GM23338 (cell line): ENCODE data around the gene MFRP. TPM values are rescaled to one million over a fixed set of nuclear protein-coding genes. Genes with fewer than 3 reads are reported as not detected.

Source experiments
- ATAC-seq: fragments of 200-7000 bp; cut with Tn5 transposase; 3 replicates; pipeline ENCODE4 v1.9.1; 2020
- DNase-seq: peaks from one replicate; pipeline ENCODE4 v3.0.0-alpha.2; 2015; ENCODE audit warnings: low spot score
- H2AFZ ChIP-seq: fragments of 200-600 bp; sonication (generic); 2 replicates; pipeline ENCODE4 v1.8.0; 2016; ENCODE audit warnings: antibody characterized with exemption, mild to moderate bottlenecking, moderate library complexity
- H3F3A ChIP-seq: fragments of 200-600 bp; sonication (generic); replicated peaks from 2 replicates; pipeline ENCODE4 v1.8.0; 2017; ENCODE audit warnings: antibody characterized with exemption, mixed run types, low read depth
- H3K27ac ChIP-seq: fragments of 200-600 bp; sonication (generic); 2 replicates; pipeline ENCODE4 v1.6.1; 2016; ENCODE audit warnings: low read depth
- H3K27me3 ChIP-seq: fragments of 200-600 bp; sonication (generic); 2 replicates; pipeline ENCODE4 v1.8.0; 2016; ENCODE audit warnings: mild to moderate bottlenecking, mixed run types, moderate library complexity; ENCODE audit not compliant: insufficient read depth
- H3K36me3 ChIP-seq: fragments of 200-600 bp; sonication (generic); 2 replicates; pipeline ENCODE4 v1.8.0; 2016; ENCODE audit warnings: mild to moderate bottlenecking; ENCODE audit not compliant: insufficient read depth
- H3K4me1 ChIP-seq: fragments of 200-600 bp; sonication (generic); 2 replicates; pipeline ENCODE4 v1.8.0; 2016; ENCODE audit warnings: mild to moderate bottlenecking, moderate library complexity; ENCODE audit not compliant: insufficient read depth
- H3K4me2 ChIP-seq: fragments of 200-600 bp; sonication (generic); 2 replicates; pipeline ENCODE4 v1.7.1; 2017; ENCODE audit warnings: mixed run types
- H3K4me3 ChIP-seq: fragments of 200-600 bp; sonication (generic); 2 replicates; pipeline ENCODE4 v1.6.1; 2016; ENCODE audit warnings: mixed run types
- H3K79me2 ChIP-seq: fragments of 200-600 bp; sonication (generic); replicated peaks from 2 replicates; pipeline ENCODE4 v1.8.0; 2017; ENCODE audit warnings: mild to moderate bottlenecking; ENCODE audit not compliant: insufficient read depth
- H3K9me2 ChIP-seq: fragments of 200-600 bp; sonication (generic); 2 replicates; pipeline ENCODE4 v1.8.0; 2017; ENCODE audit not compliant: insufficient read depth
- H4K20me1 ChIP-seq: fragments of 200-600 bp; sonication (generic); replicated peaks from 2 replicates; pipeline ENCODE4 v1.8.0; 2017; ENCODE audit warnings: mild to moderate bottlenecking; ENCODE audit not compliant: insufficient read depth
- H3K27ac Mint-ChIP-seq: 2 replicates; pipeline ENCODE4 v1.8.0; 2020; ENCODE audit warnings: inconsistent platforms, mild to moderate bottlenecking, moderate library complexity, mixed read lengths
- H3K27me3 Mint-ChIP-seq: 3 replicates; pipeline ENCODE4 v1.8.0; 2022; ENCODE audit warnings: low read depth, mild to moderate bottlenecking, moderate library complexity, mixed read lengths, inconsistent platforms; ENCODE audit not compliant: insufficient read depth, poor library complexity
- H3K36me3 Mint-ChIP-seq: 3 replicates; pipeline ENCODE4 v1.8.0; 2021; ENCODE audit warnings: low read depth, mild to moderate bottlenecking, inconsistent platforms, moderate library complexity, mixed read lengths
- H3K4me1 Mint-ChIP-seq: 3 replicates; pipeline ENCODE4 v1.8.0; 2020; ENCODE audit warnings: mild to moderate bottlenecking, inconsistent platforms, mixed read lengths
- H3K4me3 Mint-ChIP-seq: 3 replicates; pipeline ENCODE4 v1.8.0; 2021; ENCODE audit warnings: moderate library complexity, mild to moderate bottlenecking, inconsistent platforms, mixed read lengths
- H3K9me3 Mint-ChIP-seq: 3 replicates; pipeline ENCODE4 v1.8.0; 2020; ENCODE audit warnings: moderate library complexity, mild to moderate bottlenecking, inconsistent platforms, mixed read lengths
- CREB1 ChIP-seq: fragments of 250-450 bp; sonication (Bioruptor Pico); IDR thresholded peaks from 2 replicates; pipeline ENCODE4 v1.5.0; 2020; ENCODE audit warnings: low read depth, mild to moderate bottlenecking, moderate library complexity
- EZH2 ChIP-seq: fragments of 200-600 bp; sonication (generic); IDR thresholded peaks from one replicate; pipeline ENCODE4 v1.8.0; 2017; ENCODE audit warnings: antibody characterized with exemption, mild to moderate bottlenecking, low read depth; ENCODE audit not compliant: unreplicated experiment
- EZH2phosphoT487 ChIP-seq: fragments of 200-600 bp; sonication (generic); IDR thresholded peaks from one replicate; pipeline ENCODE4 v1.8.1; 2018; ENCODE audit warnings: antibody characterized with exemption; ENCODE audit not compliant: unreplicated experiment
- JUNB ChIP-seq: IDR thresholded peaks from one replicate; pipeline ENCODE4 v1.6.1; 2016; ENCODE audit warnings: antibody characterized with exemption; ENCODE audit not compliant: unreplicated experiment
- NANOG ChIP-seq: IDR thresholded peaks from 2 replicates; pipeline ENCODE4 v1.6.1; 2016; ENCODE audit warnings: antibody characterized with exemption, borderline replicate concordance
- POLR2AphosphoS5 ChIP-seq: IDR thresholded peaks from 2 replicates; pipeline ENCODE4 v1.6.1; 2016; ENCODE audit warnings: antibody characterized with exemption, low read depth
- STAT1 ChIP-seq: IDR thresholded peaks from one replicate; pipeline ENCODE4 v1.6.1; 2016; ENCODE audit warnings: antibody characterized with exemption; ENCODE audit not compliant: unreplicated experiment
- ZNF114 ChIP-seq: fragments of 250-450 bp; sonication (Bioruptor Pico); IDR thresholded peaks from 2 replicates; pipeline ENCODE4 v1.5.0; 2020; ENCODE audit warnings: mild to moderate bottlenecking, moderate library complexity
- ZNF331 ChIP-seq: fragments of 250-450 bp; sonication (Bioruptor Pico); IDR thresholded peaks from 2 replicates; pipeline ENCODE4 v1.5.0; 2020; ENCODE audit warnings: low read depth, mild to moderate bottlenecking, moderate library complexity
- polyA plus RNA-seq: library from polyadenylated mRNA; unstranded; fragments of >200 nt; fragmentation: Nextera tagmentation; extraction: Ambion mirVana; gene quantifications from 2 replicates; pipeline ENCODE4 v1.2.1, GENCODE V29; 2016
- total RNA-seq: library from RNA; depleted of rRNA; stranded (reverse); fragments of >200 nt; shearing (Covaris generic); gene quantifications from 2 replicates; pipeline ENCODE4 v1.2.3, GENCODE V29; 2014
- TF ChIP-seq, protein P1 (sequence below): IDR thresholded peaks from one replicate; pipeline ENCODE4 v1.6.1; 2018; ENCODE audit warnings: antibody characterized with exemption; ENCODE audit not compliant: unreplicated experiment
- TF ChIP-seq, protein P2 (sequence below): fragments of 250-450 bp; sonication (Bioruptor Pico); IDR thresholded peaks from 2 replicates; pipeline ENCODE4 v1.5.0; 2020; ENCODE audit warnings: mild to moderate bottlenecking, moderate library complexity
- TF ChIP-seq, protein P3 (sequence below), 2 experiments: fragments of 200-600 bp in 1 of 2; sonication (generic) in 1 of 2; conservative IDR thresholded peaks; 2 replicates each; pipeline versions ENCODE4 v1.5.1 to v1.6.1; 2016 to 2017; ENCODE audit warnings: antibody characterized with exemption in 2 of 2, low read depth in 2 of 2, mild to moderate bottlenecking in 2 of 2, moderate library complexity in 1 of 2

The MFRP gene
- total and polyA plus RNA-seq, 2 experiments from 2014 or later, result 0.03 TPM; not detected in 1

DNA sequence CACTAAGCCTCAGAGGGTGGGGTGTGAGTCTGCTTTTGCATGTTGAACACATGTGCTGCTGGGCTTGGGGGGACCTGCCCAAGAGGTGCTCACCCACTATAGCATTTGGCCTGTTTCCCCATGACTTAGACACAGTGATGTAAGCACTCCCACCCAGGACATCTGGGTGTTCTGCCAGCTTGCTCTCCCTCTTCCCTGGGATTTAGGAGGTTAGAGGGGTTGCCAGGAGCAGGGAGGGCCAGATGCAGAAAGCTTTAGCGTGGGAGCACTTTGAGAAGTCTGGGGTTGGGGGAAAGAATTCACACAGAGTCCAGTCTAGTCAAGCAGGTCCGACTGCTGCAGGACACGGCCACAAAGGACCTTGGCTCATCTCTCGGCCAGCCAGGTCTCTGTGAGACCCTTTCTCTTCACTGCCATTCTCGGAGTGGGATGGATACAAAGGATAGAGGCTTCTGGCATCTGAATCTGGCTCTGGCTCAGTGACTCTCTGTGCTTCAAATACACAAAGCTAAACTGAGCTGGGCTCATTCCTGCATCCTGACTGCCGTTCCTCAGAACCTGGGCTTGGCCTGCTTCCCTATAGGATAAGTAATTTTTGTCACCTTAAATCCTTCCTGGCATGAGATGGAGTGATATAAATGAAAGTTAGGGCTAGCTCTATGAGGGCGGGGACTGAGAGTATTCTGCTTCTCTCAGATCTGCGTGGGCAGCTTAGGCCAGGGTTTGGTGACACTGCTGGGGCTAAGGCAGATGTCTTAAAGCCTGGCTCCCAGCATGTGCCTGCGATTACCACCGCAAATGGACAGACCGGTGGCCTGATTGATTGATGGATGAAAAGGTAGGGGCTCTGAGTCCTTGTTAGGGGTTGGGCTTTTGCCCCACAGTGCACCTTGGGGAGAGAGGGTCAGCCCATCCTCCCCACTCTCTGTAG lies 20.4 kb upstream of the MFRP start:
- DNase-seq (no peak), ATAC-seq (no peak)
- no peak overlapping the region for H2AFZ ChIP-seq
- H3K36me3 ChIP-seq, result no peaks in the 10 kb centered on the region
- Mint-ChIP-seq H3K27ac (no peak overlapping the region), H3K27me3 (peaks cover 44% of the 10 kb centered on the region), H3K36me3 (no peaks in the 10 kb centered on the region; the same call in 1 of the 3 replicates), H3K9me3 (peaks cover 2% of the 10 kb centered on the region; the same call in 1 of the 3 replicates), H3K4me1 (peaks cover 60% of the 10 kb centered on the region), H3K4me3 (no peak overlapping the region)
- H3K4me1 ChIP-seq, result peaks cover 24% of the 10 kb centered on the region
- H3K4me3 ChIP-seq, result no peak overlapping the region
- TF ChIP-seq NANOG (no peak), STAT1 (no peak), CREB1 (no peak), JUNB (no peak), EZH2 (no peak), EZH2phosphoT487 (no peak), ZNF114 (CRISPR knock-in tag) (no peak), POLR2AphosphoS5 (no peak), ZNF331 (CRISPR knock-in tag) (no peak)
- TF ChIP-seq, protein P1, sequence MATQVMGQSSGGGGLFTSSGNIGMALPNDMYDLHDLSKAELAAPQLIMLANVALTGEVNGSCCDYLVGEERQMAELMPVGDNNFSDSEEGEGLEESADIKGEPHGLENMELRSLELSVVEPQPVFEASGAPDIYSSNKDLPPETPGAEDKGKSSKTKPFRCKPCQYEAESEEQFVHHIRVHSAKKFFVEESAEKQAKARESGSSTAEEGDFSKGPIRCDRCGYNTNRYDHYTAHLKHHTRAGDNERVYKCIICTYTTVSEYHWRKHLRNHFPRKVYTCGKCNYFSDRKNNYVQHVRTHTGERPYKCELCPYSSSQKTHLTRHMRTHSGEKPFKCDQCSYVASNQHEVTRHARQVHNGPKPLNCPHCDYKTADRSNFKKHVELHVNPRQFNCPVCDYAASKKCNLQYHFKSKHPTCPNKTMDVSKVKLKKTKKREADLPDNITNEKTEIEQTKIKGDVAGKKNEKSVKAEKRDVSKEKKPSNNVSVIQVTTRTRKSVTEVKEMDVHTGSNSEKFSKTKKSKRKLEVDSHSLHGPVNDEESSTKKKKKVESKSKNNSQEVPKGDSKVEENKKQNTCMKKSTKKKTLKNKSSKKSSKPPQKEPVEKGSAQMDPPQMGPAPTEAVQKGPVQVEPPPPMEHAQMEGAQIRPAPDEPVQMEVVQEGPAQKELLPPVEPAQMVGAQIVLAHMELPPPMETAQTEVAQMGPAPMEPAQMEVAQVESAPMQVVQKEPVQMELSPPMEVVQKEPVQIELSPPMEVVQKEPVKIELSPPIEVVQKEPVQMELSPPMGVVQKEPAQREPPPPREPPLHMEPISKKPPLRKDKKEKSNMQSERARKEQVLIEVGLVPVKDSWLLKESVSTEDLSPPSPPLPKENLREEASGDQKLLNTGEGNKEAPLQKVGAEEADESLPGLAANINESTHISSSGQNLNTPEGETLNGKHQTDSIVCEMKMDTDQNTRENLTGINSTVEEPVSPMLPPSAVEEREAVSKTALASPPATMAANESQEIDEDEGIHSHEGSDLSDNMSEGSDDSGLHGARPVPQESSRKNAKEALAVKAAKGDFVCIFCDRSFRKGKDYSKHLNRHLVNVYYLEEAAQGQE, result no peak
- TF ChIP-seq, protein P2, sequence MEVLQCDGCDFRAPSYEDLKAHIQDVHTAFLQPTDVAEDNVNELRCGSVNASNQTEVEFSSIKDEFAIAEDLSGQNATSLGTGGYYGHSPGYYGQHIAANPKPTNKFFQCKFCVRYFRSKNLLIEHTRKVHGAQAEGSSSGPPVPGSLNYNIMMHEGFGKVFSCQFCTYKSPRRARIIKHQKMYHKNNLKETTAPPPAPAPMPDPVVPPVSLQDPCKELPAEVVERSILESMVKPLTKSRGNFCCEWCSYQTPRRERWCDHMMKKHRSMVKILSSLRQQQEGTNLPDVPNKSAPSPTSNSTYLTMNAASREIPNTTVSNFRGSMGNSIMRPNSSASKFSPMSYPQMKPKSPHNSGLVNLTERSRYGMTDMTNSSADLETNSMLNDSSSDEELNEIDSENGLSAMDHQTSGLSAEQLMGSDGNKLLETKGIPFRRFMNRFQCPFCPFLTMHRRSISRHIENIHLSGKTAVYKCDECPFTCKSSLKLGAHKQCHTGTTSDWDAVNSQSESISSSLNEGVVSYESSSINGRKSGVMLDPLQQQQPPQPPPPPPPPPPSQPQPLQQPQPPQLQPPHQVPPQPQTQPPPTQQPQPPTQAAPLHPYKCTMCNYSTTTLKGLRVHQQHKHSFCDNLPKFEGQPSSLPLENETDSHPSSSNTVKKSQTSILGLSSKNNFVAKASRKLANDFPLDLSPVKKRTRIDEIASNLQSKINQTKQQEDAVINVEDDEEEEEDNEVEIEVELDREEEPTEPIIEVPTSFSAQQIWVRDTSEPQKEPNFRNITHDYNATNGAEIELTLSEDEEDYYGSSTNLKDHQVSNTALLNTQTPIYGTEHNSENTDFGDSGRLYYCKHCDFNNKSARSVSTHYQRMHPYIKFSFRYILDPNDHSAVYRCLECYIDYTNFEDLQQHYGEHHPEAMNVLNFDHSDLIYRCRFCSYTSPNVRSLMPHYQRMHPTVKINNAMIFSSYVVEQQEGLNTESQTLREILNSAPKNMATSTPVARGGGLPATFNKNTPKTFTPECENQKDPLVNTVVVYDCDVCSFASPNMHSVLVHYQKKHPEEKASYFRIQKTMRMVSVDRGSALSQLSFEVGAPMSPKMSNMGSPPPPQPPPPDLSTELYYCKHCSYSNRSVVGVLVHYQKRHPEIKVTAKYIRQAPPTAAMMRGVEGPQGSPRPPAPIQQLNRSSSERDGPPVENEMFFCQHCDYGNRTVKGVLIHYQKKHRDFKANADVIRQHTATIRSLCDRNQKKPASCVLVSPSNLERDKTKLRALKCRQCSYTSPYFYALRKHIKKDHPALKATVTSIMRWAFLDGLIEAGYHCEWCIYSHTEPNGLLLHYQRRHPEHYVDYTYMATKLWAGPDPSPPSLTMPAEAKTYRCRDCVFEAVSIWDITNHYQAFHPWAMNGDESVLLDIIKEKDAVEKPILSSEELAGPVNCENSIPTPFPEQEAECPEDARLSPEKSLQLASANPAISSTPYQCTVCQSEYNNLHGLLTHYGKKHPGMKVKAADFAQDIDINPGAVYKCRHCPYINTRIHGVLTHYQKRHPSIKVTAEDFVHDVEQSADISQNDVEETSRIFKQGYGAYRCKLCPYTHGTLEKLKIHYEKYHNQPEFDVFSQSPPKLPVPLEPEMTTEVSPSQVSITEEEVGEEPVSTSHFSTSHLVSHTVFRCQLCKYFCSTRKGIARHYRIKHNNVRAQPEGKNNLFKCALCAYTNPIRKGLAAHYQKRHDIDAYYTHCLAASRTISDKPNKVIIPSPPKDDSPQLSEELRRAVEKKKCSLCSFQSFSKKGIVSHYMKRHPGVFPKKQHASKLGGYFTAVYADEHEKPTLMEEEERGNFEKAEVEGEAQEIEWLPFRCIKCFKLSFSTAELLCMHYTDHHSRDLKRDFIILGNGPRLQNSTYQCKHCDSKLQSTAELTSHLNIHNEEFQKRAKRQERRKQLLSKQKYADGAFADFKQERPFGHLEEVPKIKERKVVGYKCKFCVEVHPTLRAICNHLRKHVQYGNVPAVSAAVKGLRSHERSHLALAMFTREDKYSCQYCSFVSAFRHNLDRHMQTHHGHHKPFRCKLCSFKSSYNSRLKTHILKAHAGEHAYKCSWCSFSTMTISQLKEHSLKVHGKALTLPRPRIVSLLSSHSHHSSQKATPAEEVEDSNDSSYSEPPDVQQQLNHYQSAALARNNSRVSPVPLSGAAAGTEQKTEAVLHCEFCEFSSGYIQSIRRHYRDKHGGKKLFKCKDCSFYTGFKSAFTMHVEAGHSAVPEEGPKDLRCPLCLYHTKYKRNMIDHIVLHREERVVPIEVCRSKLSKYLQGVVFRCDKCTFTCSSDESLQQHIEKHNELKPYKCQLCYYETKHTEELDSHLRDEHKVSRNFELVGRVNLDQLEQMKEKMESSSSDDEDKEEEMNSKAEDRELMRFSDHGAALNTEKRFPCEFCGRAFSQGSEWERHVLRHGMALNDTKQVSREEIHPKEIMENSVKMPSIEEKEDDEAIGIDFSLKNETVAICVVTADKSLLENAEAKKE (CRISPR knock-in tag), result no peak
- TF ChIP-seq, protein P3, sequence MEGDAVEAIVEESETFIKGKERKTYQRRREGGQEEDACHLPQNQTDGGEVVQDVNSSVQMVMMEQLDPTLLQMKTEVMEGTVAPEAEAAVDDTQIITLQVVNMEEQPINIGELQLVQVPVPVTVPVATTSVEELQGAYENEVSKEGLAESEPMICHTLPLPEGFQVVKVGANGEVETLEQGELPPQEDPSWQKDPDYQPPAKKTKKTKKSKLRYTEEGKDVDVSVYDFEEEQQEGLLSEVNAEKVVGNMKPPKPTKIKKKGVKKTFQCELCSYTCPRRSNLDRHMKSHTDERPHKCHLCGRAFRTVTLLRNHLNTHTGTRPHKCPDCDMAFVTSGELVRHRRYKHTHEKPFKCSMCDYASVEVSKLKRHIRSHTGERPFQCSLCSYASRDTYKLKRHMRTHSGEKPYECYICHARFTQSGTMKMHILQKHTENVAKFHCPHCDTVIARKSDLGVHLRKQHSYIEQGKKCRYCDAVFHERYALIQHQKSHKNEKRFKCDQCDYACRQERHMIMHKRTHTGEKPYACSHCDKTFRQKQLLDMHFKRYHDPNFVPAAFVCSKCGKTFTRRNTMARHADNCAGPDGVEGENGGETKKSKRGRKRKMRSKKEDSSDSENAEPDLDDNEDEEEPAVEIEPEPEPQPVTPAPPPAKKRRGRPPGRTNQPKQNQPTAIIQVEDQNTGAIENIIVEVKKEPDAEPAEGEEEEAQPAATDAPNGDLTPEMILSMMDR (conservative IDR thresholded peaks at IDR 0.05; ENCODE audit: low read depth in 2 of 2), result no peak
- no peaks in the 10 kb centered on the region; the same call in 1 of the 2 replicates for H4K20me1 ChIP-seq
- H3F3A ChIP-seq, result no peaks in the 10 kb centered on the region; the same call in 1 of the 2 replicates
- H3K27me3 ChIP-seq, result peaks cover 45% of the 10 kb centered on the region
- H3K9me2 ChIP-seq, result no peaks in the 10 kb centered on the region
- H3K79me2 ChIP-seq, result no peaks in the 10 kb centered on the region
- no peak overlapping the region for H3K4me2 ChIP-seq
- H3K27ac ChIP-seq, result no peak overlapping the region
